HG03457 (cell line): ENCODE measurements around the gene PDGFA.

Experiments used
- ATAC-seq: cut with Tn5 transposase; IDR thresholded peaks from one replicate; pipeline ENCODE4 v1.9.1; 2021; ENCODE audit warnings: moderate number of reproducible peaks; ENCODE audit not compliant: unreplicated experiment

PDGFA gene

GRCh38 chr7:519484-520390 lies at the start of gene PDGFA:
TSS of gene PDGFA (minus strand) at chr7:519846. CDS start at chr7:519001, 845 bp downstream.
- ATAC-seq = no peak

DNA sequence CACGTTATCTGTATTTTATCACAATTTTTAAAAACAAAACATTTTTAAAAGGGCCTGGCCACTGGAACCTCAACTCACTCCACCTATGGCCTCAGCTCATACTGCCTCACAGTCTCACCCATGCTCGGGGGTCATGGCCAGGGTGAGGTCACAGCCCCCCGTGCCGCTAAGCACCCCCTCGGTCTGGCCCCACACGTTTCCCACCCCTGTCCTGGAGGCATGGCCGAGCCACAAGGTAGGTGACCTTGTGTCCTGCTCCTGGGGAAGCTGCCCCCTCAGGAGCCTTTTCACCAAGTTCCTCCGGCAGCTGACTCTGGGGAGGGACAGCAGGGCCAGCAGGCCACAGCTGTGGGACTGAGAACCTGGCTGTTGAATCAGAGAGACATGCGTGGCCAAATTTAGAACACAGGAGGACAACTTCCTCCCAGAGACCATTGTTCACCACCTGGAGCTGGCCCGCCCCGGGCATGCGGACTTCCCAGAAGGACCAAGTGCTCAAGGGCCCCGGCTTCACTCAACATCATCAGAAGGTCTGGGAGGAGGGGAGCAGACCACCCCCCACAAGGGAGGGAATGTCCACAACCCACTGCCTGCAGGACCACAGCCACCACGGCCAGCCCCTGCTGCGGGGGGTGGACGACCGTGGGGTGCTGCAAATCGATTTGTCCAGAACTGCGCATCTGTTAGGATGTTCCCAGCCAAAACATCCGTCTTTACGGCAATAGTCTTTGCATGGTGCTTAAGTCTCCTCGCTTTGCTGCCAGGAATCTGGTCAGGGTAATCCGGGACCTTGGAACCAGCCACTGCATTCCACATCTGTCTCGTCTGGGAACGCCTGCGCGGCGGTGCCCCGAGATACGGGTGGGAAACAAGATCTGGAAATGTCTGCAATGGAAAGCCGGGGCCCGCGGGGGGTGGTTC lies 48.6 kb upstream of the PDGFA start:
- ATAC-seq = no peak

- no peak for ATAC-seq
Measured at GRCh38 chr7:567305-567883, 47.7 kb upstream of the PDGFA start.

DNA sequence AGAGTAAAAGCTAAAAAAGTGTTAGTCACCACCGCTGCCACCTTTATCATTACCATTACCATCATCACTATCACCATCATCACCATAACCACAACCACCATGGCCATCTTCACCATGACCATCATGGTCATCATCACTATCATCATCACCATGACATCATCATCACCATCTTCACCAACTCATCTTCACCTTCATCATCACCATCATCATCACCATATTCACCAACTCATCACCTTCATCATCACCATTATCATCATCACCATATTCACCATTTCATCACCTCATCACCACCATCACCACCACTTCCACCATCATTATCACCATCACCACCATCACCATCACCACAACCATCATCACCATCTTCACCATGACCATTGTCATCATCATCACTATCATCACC lies 46.5 kb upstream of the PDGFA start:
- ATAC-seq = no peak

DNA sequence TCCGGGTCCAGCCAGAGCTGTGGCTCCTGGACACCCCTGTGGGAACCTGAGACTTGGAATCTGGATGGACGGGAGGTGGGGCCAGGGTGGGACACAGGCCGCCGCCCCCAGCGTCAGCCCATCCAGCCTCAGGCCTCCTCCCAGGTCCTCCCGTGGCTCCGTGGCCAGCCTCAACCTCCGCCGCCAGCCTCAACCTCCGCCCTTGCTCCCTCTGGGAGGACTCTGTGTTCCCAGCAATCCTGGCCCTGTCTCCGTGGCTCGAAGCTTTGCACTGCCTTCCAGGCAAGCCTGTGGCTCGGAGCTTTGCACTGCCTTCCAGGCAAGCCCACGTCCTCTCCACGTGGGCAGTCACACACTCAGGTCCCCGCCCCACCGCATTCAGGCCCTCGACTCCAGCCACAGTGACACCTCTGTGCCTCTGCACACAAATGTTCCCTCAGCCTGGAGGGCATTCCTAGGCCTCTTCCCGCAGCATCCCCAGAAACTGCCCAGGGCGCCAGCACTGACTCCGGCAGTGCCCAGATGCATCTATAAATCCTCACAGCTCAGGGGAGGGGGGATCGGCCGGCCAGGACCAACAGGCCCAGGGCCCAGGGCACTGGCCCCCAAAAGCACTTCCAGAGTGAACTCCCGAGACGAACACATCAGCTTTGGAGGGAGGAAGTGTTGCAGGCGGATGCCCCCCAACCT lies 44.7 kb upstream of the PDGFA start:
- no peak for ATAC-seq

GRCh38 chr7:563629-564170 lies 44.1 kb upstream of the PDGFA start:
- no peak for ATAC-seq

- ATAC-seq = no peak
Measured at GRCh38 chr7:562789-563628, 43.4 kb upstream of the PDGFA start.

DNA sequence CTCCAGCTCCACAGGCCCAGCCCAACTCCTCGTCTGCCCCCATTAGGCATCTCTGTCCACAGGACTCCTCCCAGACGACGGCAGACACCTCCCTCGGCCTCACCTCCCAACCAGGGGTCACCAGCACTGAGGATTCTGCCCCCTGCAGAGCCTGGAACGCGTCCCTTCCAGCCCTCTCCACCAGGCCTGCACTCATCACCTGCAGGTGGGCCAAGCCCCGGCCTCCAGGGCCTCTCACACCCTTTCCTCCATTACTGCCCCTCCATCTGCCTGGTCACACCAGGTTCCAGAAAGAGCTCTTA lies 42.7 kb upstream of the PDGFA start:
- ATAC-seq = no peak

DNA sequence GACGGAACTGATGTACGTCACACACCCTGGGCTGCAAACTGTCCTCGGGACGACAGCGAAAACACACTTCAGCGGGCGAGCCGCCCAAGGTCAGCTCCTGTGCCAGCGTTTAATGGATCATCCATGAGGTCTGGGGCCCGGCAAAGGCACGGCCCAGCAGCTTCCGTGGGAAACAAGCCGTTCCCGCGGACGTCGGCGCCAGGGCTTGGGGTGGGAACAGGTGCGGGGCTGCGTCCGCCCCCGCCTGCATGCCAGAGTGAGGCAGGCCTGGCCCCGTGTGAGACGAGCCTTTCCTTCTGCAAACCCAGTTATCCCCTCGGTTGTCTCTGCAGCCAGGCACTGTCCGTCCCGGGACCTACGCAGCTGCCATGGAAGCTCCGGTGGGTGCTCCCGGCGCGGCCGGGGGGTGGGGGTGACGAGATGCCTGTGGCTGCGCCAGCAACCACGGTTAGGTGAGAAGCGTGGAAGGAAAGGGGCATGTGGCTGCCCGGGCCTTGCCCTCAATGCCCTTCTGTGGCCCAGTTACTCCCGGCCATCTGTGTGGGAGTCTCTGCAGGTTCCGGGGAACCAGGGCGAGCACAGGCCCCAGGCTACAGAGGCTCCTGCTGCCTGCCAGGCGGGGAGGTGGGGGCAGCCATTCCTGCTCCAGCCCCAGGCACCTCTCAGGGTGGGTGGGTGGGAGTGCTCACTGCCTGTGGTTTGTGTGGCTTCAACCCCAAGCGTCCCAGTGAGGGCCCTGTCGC lies 42.2 kb upstream of the PDGFA start:
- no peak for ATAC-seq

GRCh38 chr7:560966-561630 lies 41.5 kb upstream of the PDGFA start:
- no peak for ATAC-seq

DNA sequence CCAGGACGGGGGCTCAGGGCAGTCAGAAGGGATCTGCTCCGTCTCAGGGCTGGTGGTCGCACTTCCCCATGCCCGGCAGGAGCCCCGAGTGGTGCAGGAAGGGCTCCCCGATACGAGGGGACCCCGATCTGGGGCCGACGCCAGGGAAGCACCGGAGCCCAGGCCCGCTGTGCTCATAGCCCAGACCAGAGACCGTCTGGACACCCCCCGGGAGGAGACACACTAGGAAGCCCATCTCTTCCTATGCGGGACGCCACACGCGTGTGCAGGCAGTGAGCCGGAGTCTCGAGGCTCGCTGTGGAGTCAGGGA lies 39.7 kb upstream of the PDGFA start:
- ATAC-seq = no peak

- ATAC-seq = no peak
Measured at GRCh38 chr7:557558-557881, 37.9 kb upstream of the PDGFA start.

GRCh38 chr7:556837-557557 lies 37.4 kb upstream of the PDGFA start:
- ATAC-seq = no peak

DNA sequence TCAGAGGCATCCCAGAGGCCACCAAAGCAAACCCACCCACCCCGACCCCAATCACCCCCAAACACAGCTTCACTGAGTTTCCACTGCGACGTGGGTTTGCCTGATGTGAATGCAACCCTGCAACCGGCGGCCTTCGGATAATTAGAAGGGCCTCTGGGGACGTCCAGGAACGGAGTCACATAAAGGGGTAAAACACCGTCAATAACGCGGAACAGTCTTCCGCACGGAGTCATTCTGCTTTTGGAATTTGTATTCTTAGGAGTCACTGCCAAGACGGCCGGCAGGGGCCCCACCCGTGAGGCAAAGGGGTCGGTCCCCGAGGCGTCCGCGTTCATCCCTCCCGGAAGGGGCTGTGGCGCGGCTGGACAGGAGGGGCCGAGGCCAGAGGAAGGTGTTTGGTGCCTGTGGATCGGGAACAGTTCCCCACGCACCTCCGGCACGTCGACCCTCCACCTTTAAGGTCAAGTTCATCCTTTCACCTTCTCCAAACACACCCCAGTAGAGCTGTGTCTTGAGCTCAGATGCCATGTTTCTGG lies 36.7 kb upstream of the PDGFA start:
- ATAC-seq = no peak

DNA sequence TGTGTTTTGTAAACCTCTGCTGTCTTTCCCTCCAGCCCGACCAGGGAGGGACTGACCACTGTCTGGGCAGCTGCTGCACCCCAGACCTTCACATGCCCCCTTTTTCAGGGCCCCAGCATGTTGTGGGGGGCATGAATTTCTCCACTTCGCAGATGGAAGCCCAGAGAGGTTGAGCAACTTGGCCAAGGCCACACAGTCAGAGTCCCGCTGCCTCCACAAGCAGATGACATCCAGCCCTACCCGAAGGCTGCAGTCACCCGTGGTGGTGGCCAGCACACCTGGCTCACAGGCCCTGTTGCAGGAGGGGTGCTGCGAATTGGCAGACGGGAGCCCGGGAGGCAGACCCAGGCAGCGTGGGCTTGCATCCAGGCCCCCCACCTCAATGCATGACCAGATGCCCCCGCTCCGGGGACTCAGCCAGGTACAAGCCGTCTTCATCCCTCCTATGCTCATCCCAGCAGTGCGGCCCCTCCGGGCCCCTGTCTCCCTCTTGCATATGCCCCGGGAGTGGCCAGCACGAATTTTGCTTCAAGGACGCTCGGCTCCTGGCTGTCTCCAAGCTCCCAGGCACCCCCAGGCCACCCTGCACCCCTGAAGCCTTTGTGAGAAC lies 36.0 kb upstream of the PDGFA start:
- ATAC-seq = no peak

DNA sequence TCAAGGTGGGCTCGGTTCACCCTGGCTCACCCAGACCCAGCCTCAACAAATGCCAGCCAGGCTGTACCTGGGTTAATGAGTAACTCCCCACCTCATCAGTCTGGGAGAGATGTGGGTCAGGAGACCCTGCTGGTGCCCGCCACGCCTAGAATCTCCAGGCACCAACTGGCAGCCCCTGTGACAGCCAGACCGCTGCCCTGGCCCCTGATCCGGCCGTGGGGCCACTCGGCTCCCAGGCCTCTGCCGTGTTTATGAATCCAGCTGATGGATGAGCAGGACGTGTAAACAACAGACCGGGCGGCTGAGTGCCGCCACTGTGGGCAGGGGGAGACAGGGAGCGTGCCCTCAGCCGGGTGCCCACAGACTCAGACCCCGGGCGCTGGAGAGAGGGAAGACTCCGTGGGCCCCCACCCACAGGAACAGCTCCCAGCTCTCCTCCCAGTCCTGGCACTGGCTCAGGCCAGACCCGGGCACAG lies 34.0 kb upstream of the PDGFA start:
- no peak for ATAC-seq

GRCh38 chr7:552868-553635 lies 33.4 kb upstream of the PDGFA start:
- ATAC-seq = no peak
